T-helper 9 cell (primary cell): Measurements from ENCODE around the gene GYPC.
"Not testable (repeated sequence)": the region's sequence is repeated elsewhere in the genome, so short reads cannot be mapped to it uniquely, and the experiment has no call there.

Experiments
- DNase-seq: peaks from one replicate; pipeline ENCODE4 v3.0.0-alpha.2; 2020

GYPC gene

DNA sequence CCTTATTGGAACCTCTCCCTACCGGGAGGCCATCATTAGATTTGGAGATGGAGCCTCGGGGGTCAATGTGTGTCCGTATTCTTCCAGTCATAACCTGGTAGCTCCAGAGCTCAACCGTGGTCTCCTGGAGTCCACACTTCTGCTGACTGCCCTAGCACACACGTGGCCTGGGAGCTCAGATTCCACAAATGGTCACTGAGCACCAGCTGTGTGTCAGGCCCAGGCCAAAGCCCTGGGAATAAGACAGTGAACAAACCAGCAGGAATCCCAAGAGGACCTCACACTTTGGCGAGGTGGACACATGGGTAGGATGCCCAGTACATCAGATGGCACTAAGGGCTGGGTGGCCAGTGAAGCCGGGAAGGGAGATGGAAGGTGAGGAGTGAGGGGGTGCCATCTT is 15.5 kb downstream of the GYPC start:
- no peak for DNase-seq

DNA sequence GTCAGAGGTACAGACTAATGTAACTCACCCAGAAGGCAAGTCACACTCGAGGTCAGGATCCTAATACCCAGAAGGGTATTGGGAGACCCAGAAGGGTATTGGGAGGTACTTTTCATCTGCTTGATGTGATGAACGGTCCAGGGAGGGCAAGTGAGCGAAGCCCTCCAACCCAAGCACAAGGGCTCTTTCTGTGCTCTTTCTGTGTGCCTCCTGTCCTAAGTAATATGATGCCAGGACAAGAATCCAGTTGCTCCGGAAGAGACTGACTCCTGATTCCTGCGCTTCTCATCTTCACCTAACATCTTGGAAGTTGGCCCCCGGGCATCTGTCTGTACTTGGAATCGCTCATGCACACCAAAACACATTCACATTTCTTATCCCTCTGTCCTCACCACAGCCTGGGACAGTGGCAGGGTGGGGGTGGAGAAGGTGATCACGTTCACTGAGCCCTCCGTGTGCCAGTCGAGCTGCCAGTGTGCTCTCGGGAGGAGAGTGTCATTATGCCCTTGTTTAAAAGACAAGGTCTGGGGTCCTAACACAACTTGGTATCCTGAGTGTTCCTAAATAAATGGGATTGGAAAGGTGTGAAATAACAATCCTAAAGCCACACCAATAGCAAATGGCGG is 17.1 kb downstream of the GYPC start:
- DNase-seq, result no peak

DNA sequence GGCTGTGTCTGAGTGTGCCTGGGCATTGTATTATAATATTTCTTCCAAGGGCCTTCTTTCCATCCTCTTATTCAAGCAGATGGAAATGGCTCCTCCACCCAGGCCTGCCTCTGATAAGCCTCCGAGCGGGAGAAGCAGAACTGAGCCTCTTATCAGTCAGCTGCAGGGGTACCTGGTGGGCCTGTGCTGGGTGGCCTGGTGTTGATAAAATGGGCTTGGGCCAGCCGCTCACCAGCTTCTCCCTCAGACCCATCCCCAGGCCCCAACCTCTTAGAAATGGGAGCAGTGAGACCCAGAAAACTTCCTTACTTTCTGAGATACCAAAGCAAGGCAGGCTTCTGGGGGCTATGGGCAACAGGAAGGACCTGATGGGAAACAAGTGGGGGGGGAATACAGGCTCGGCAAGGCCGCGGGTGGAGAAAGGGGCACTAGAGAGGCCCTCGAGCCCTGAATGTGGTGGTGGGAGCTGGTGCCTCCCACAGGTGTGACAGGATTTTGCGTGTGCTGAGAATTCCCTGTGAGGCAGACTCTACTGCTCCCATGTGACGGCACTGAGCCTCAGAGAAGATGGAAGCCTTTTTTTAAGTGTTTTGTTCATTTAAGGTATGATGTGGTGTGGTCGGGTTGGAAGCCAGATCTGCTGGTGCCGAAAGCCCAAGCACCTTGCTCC is 18.3 kb downstream of the GYPC start:
- no peak for DNase-seq

DNA sequence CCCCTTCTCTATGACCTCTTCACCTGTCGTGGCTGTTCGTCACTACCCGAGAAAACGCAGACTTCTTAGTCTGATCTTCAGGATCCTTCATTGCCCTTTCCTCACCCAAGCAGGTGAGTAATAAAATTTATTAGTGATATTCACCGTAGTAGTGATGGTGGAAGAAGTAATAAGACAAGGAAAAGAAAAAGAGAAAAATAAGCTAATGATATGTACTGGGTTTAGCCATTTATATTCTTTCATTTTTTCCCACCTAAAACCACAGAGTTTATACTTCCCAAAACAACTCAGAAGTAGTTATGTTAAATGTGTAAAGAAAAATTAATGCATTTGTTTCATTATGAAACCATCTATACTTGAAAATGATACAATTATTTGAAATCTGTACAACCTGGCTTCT is 19.7 kb downstream of the GYPC start:
- no peak for DNase-seq

DNA sequence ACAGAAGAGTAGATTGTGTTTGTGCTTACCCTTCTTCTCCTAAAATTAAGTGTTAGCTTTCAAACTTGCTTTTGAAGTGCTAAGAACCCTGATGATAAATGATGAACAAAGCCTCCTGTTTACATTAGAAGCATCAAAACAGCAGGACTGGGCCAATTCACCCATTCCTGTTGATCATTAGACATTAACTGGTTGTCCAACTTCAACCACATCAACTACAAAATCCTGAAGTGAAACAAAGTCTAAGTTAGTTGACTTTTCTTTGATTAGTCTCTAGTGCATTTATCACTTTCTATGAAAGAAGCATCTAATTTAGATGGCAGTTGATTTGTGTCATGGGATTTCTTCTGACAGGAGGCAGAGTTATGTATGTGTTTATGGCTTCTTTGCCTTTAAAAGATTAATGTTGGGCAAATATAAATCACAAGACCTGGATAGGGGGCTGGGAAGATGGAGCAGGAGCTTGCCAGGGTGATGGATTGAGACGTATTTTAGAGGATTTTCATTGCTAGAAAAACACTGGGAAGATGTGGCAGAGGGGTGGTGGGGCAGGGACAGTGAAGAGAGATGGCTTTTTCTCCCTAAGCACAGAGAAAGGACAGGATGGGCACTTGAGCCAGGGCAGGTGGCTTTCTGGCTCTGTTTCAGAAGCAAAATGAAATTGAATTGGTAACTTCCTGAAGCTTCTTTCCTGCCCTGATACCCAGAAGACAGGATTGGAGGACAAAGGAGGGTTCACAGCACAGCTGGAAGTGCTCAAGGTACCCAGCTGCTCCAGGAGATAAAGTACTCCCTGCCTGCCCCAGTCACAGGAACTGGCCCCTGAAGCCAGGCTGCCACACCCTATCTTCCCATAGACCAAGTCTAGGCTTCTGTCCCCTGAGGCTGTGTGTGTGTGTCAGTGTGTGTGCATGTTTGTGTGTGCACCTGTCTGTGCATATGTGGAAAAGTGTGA is 20.5 kb downstream of the GYPC start:
- no peak for DNase-seq

DNA sequence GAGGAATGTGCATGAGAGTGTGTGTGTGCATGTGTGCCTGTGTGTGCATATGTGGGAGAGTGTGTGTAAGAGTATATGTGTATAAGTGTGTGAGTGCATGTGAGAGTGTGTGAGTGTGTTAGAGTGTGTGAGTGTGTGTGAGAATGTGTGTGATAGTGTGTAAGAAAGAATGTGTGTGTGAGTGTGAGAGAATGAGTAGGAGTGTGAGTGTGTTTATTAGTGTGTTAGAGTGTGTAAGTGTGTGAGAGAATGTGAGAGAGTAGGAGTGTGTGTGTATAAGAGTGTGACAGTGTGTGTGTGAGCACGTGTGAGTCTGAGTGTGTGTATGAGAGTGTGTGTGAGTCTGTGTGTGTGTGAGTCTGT is 21.2 kb downstream of the GYPC start:
- DNase-seq, result no peak

DNA sequence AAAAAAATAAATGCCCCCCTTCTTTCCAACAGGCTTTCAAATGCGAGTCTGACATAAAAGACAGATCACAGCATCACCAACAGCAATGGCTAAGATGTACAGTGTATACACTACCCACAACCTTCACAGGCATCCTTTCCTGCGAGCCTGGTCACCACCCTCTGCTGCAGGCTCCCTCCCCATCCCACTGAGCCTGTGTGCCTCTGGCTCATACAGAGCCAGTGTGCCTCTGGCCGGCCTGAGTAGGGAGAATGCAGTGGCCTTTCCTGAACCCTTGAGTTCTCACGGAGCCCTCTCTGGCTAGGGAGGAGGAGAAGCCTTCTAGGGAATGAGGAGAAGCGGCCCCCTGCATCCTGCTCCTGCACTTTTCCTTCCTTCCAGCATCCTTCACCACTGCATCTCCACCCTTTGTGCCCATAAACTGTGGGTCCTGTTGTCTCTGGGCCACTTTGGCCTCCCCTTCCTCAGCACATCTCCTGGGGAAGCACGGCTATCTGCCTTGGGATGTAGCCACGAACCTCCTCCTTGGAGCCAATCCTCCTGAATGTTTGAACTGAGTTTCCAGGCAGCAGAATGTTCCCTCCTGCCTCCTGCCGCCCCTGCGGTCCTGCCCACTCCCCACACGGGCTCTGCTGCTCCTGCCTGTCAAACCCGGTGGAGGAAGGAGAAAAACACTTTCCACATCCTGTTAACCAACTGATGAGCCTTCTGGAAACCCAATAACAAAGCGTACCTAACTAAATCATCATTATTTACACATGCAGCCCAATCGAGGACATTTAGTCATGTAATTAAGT is 22.5 kb downstream of the GYPC start:
- no peak for DNase-seq

DNA sequence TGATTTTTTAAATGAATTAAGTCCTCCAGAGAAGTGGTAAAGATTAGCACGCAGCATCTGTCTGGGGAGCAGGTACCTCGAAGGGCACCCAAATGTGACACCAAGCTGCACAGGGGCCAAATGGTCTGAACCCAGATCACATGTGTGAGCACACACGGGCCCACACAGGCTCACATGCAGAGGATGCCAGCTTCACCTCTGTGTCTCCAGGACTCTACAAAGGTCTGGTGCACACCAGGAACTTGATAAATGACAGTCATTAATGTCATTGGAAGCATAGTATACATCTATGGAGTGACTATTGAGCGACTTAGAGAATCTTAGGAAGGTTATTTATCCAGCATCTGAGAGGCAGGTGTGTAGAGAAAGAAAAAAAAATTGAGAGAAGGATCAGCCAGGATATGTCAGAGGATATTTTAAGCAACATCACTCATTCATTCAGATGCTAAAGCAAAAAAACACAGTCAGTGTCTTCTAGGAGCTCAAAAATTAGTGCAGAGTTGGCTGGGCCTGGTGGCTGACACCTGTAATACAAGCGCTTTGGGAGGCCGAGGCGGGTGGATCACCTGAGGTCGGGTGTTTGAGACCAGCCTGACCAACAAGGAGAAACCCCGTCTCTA is 23.2 kb downstream of the GYPC start:
- no peak for DNase-seq

DNA sequence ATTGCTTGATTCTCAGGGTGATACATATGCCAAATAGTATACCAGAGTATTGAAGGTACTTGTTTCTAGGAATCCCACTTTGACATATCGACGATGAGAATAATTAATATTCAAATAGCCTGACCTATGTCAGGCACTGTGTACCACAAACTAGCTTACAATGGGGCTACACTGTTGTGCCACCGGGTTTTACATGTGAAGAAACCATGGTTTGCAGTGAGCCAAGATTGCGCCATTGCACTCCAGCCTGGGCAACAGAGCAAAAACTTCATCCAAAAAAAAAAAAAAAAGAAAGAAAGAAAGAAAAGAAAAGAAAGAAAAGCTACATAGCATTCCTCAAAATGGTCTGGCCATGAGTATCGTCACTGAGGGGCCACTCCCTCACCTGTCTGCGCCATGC is 25.5 kb downstream of the GYPC start:
- DNase-seq, result no peak

DNA sequence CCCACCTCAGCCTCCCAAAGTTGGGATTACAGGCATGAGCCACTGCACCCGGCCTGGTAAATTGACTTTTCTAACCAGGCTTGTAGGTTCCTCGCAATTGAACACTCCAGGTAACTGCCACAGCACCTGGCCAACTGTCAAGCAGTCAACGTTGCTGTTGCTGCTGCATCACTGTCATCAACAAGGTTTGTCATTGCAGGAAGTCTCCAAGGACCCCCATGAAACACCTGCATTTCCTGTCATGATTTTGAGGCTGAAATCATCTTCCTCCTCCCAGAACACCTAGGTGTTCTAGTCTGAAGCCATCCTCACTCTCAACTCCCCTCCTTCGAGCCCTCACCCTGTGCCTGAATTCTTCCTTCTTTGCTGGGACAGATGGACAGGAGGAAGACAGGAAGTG is 29.7 kb downstream of the GYPC start:
- no peak for DNase-seq

DNA sequence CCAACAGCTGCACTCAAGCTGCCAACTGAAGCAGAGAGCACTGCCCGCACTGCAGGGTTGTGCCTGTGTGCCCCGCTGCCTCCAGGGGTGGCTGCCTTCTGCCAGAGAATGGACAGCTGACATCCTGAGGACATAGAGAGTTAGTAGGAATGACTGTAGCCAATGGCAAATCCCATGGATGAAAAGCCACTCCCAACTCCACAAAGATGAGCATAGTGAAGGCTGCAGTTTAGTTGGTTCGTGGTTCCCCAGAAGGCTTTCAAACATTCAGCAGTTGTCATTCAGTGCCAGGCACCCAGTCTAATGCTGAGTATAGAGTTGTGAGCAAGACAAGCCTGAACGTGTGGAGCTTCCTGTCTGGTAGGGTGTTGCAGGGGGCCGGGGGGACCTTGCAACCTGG is 30.3 kb downstream of the GYPC start:
- DNase-seq, result no peak

DNA sequence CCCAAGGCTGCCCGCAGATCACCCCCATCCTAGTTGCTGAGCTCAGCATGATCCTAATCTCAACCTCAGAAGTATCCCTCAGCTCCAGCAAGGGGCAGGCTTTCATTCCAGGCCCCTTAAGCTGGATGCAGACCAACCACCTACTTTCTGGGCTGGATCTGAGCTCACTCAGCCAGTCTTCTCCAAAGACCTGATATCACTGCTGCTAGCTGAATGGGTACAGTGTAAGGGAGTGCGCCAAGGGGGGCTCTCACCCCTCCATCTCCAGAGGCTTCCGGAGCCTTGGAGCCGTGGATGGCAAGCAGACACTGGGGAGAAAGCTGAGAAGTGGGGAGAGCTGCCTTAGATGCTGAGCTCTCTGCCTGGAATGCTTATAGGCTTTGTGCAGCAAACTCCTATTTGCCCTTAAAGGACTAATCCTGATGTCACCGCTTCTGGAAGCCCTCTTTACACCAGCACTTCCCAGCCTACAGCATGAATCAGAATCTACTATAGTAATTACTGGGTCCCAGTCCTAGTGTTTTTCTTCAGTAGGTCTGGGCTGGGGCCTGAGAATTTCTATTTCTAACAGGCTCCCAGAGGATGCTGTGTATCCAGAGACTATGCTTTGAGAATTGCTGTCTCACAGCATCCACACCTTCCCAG is 31.0 kb downstream of the GYPC start:
- no peak for DNase-seq

DNA sequence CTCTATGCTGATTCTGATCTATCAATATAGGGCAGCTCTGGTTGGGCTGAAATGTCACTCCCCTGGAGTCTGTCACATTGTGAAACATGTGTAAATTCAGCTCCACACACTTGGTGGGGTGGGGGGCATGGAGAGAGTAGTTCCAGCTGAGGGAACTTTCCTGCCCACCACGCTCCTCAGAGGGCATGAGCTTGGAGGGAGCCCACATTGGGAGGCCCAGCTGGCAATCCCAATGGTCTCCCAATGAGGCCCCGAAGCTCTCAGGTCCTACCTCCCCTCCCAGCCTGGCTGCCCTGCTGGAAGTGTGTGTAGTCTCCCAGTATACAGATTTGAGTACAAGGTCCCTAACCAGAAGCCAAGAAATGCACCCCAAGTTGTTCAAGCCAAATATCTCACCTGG is 31.5 kb downstream of the GYPC start:
- DNase-seq, result no peak

DNA sequence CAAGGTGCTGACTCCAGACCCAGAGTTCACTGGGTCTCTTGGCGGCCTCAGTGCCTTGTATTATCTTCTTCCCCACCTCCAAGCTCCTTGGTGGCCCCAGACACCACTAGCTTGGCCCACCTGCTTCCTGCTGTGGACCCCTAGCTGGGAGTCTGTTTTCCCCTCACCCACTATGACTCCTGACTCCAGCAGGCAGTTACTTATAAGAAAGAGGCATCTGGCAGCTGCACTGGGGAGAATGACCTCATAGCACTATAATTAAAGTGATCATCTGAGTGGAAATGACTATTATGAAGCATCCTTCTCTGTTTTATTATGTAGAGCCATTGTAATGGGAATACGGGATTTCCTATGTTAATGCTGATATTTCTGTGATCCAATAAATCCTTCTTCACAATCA is 32.6 kb downstream of the GYPC start:
- DNase-seq, result not testable (repeated sequence)

DNA sequence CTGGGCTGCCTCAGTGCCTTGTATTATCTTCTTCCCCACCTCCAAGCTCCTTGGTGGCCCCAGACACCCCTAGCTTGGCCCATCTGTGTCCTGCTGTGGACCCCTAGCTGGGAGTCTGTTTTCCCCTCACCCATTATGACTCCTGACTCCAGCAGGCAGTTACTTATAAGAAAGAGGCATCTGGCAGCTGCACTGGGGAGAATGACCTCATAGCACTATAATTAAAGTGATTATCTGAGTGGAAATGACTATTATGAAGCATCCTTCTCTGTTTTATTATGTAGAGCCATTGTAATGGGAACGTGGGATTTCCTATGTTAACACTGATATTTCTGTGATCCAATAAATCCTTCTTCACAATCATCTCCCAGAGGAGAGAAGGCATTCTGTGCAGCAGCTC is 36.3 kb downstream of the GYPC start:
- DNase-seq, result not testable (repeated sequence)

DNA sequence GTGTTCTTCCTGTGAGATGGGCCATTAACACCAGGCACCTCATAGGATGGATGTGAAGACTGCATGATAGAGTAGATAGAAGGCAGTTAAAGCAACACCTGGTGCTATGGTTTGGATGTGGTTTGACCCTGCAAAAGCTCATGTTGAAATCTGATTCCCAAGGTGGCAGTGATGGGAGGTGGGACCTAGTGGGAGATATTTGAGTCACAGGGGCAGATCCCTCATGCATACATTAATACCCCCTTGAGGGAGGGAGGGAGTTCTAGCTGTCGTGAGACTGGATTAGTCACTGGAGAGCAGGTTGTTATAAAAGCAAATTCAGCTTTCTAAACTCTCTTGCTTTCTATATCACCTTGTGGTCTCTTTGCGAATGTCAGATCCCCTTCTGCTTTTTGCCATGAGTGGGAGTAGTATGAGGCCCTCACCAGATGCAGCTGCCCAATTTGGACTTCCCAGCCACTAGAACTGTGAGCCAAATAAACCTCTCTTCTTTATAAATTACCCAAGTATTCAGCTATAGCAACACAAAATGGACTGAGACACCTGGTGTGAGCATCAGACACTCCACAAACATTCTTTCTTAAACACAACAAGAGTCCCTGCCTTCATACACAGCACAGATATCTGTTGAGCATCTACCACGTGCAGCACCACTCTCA is 37.1 kb downstream of the GYPC start:
- DNase-seq, result not testable (repeated sequence)

DNA sequence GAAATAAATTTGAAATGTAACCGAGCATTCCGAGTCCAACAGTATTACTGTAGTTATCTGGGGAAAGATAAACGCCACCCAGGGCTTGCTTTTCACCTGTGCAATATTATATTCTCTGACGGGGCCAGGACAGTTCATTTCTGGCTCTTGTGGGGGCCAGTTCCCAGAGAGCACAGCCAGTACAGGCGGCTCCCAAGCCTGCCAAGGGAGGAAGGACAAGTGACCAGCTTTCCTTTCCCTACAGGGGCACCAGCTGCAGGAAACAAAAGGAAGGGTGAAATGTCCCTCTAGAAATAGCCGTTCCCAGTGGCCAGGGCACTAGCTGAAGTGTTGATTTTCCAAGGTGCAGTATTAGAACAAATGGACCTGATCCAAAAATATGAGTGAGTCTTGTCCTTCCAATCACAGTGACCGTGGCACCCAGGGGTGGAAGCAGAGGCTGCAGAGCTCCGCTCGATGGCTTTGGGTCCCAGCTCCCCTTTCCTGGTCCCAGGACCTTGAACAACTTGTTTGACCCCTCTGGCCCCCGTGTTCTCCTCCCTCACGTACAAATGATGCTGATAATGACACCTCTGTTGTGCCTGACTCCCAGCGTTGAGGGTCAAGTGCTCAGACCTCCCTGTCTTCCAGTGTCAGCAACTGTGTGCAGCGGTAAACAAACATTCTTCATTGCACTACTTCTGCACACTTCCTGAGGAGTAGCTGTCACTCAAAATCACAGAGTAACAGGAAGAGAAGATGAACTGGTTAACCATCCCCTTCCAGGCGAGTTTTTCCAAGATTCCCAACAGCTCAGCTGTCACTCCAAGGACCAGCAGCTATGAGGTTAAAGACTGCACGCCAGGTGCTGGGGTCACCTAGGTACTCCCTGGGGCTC is 40.9 kb downstream of the GYPC start:
- no peak for DNase-seq

DNA sequence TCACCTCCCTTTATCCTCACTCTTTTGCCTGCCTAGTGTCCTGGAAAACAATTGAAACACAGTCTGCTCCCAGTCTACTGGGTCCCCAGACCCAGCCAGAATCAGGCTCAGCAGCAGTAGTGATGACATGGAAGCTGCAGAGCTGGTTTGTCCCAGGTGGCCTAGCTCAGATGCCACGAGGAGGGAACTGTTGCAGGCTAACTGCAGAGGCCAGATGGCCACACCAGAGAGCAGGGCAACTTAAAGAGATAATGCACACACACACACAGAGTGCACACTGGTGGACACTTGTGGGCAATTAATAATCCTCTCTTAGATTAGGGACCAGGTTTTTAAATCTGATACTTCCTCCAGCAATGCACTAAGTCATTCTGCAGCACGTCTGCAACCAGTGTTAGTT is 42.4 kb downstream of the GYPC start:
- no peak for DNase-seq

DNA sequence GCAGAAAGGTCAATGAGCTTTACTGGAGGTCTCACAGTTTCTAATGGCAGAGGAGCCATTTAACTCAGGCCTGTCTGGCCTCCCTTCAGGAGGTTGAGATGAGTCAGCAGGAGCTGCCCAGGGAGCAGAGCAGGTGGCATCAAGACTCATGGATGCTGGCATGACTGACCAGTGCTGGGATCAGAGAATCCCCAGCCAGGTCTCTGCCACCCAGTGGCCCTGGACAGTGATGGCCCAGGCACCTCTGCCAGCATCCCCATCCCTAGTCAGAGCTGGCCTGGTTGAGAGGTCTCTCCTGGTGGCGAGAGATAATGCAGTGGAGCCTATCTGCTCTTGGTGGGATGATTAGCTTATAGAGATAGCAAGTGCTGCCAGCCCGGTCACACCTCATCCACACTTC is 43.1 kb downstream of the GYPC start:
- no peak for DNase-seq
